DOHH2 (cell line): ENCODE measurements around the gene PNMA3.
"Not testable (repeated sequence)": the region's sequence is repeated elsewhere in the genome, so short reads cannot be mapped to it uniquely, and the experiment has no call there.

Experiments used
- H3F3A ChIP-seq: fragments of 200-600 bp; sonication (generic), shearing (Covaris generic); 2 replicates; pipeline ENCODE4 v1.6.0; 2016; ENCODE audit warnings: antibody characterized with exemption, mild to moderate bottlenecking; ENCODE audit not compliant: control insufficient read depth, insufficient read depth
- H3K27ac ChIP-seq: fragments of 200-600 bp; sonication (generic); 2 replicates; pipeline ENCODE4 v1.5.1; 2014; ENCODE audit warnings: low read depth, mild to moderate bottlenecking, low read length, moderate library complexity
- H3K27me3 ChIP-seq: fragments of 200-600 bp; sonication (generic); 2 replicates; pipeline ENCODE4 v1.6.1; 2014; ENCODE audit warnings: mild to moderate bottlenecking, low read length, mixed read lengths; ENCODE audit not compliant: control insufficient read depth
- H3K36me3 ChIP-seq: fragments of 200-600 bp; sonication (generic); 2 replicates; pipeline ENCODE4 v1.6.1; 2014; ENCODE audit warnings: mild to moderate bottlenecking, low read length, moderate library complexity, mixed read lengths; ENCODE audit not compliant: control insufficient read depth
- H3K4me1 ChIP-seq: fragments of 200-600 bp; sonication (generic); 2 replicates; pipeline ENCODE4 v1.6.1; 2014; ENCODE audit warnings: mild to moderate bottlenecking, low read length, mixed read lengths; ENCODE audit not compliant: control insufficient read depth
- H3K4me2 ChIP-seq: fragments of 200-600 bp; sonication (generic); 2 replicates; pipeline ENCODE4 v1.6.0; 2014; ENCODE audit warnings: mild to moderate bottlenecking, low read length, moderate library complexity
- H3K4me3 ChIP-seq: fragments of 200-600 bp; sonication (generic); 2 replicates; pipeline ENCODE4 v1.5.1; 2014; ENCODE audit warnings: mild to moderate bottlenecking, low read length, mixed read lengths
- H3K79me2 ChIP-seq: fragments of 200-600 bp; sonication (generic); 2 replicates; pipeline ENCODE4 v1.6.1; 2014; ENCODE audit warnings: mild to moderate bottlenecking, low read length, mixed read lengths; ENCODE audit not compliant: control insufficient read depth
- H3K9me2 ChIP-seq: fragments of 200-600 bp; sonication (generic); replicated peaks from 2 replicates; pipeline ENCODE4 v1.6.1; 2014; ENCODE audit warnings: mild to moderate bottlenecking, low read length, mixed read lengths; ENCODE audit not compliant: control insufficient read depth
- H3K9me3 ChIP-seq: fragments of 200-600 bp; sonication (generic); 2 replicates; pipeline ENCODE4 v1.6.1; 2014; ENCODE audit warnings: antibody characterized with exemption, low read length, mixed read lengths; ENCODE audit not compliant: control insufficient read depth, insufficient read depth
- H4K20me1 ChIP-seq: fragments of 200-600 bp; sonication (generic); 2 replicates; pipeline ENCODE4 v1.6.0; 2014; ENCODE audit warnings: low read depth, mild to moderate bottlenecking, antibody characterized with exemption, low read length, moderate library complexity; ENCODE audit not compliant: control insufficient read depth, insufficient read depth
- EZH2phosphoT487 ChIP-seq: fragments of 200-600 bp; sonication (generic); IDR thresholded peaks from 2 replicates; pipeline ENCODE4 v1.6.1; 2017; ENCODE audit warnings: borderline replicate concordance, mild to moderate bottlenecking, antibody characterized with exemption, low read length, moderate library complexity, mixed read lengths
- TF ChIP-seq, protein P1 (sequence below): fragments of 200-600 bp; sonication (generic); IDR thresholded peaks from one replicate; pipeline ENCODE4 v1.5.1; 2014; ENCODE audit warnings: antibody characterized with exemption, mild to moderate bottlenecking, low read depth, low read length; ENCODE audit not compliant: poor library complexity, severe bottlenecking

Gene PNMA3

DNA sequence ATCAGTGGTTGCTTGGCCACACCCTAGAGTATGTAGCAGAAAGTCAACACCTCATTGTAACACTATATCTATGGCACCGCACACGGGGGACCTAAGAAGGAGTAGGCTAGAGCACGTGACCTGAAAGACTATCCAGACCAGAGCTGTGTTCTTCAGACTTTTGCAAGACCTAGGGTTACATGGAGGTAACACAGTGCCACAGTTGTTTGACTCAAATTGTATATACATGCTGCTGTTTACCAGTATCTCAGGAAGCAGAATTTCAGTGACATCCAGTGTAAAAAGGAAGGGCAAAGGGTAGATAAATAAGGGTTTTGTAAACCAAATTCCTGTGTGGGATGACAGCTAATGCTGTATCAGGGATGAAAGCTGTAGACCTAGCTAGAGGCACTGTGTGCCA, 46.1 kb downstream of the PNMA3 start:
- no peaks in the 10 kb centered on the region for H3K79me2 ChIP-seq
- no peaks in the 10 kb centered on the region for H3K9me2 ChIP-seq
- H3K27ac ChIP-seq = no peak overlapping the region
- H3K4me3 ChIP-seq = no peak overlapping the region
- H3K27me3 ChIP-seq = no peaks in the 10 kb centered on the region
- H3K9me3 ChIP-seq = no peaks in the 10 kb centered on the region
- H3K36me3 ChIP-seq = no peaks in the 10 kb centered on the region
- H4K20me1 ChIP-seq = no peaks in the 10 kb centered on the region
- TF ChIP-seq, protein P1, sequence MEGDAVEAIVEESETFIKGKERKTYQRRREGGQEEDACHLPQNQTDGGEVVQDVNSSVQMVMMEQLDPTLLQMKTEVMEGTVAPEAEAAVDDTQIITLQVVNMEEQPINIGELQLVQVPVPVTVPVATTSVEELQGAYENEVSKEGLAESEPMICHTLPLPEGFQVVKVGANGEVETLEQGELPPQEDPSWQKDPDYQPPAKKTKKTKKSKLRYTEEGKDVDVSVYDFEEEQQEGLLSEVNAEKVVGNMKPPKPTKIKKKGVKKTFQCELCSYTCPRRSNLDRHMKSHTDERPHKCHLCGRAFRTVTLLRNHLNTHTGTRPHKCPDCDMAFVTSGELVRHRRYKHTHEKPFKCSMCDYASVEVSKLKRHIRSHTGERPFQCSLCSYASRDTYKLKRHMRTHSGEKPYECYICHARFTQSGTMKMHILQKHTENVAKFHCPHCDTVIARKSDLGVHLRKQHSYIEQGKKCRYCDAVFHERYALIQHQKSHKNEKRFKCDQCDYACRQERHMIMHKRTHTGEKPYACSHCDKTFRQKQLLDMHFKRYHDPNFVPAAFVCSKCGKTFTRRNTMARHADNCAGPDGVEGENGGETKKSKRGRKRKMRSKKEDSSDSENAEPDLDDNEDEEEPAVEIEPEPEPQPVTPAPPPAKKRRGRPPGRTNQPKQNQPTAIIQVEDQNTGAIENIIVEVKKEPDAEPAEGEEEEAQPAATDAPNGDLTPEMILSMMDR = no peak
- no peak for TF ChIP-seq EZH2phosphoT487
- no peak overlapping the region for H3K4me2 ChIP-seq
- no peaks in the 10 kb centered on the region for H3F3A ChIP-seq
- H3K4me1 ChIP-seq = peaks cover 8% of the 10 kb centered on the region

- not testable (repeated sequence) for H3K9me3 ChIP-seq, H3K4me1 ChIP-seq, H3F3A ChIP-seq, H3K4me2 ChIP-seq, H3K27me3 ChIP-seq, H3K4me3 ChIP-seq, H3K36me3 ChIP-seq, H3K79me2 ChIP-seq, H3K27ac ChIP-seq, H4K20me1 ChIP-seq, H3K9me2 ChIP-seq
Measured at GRCh38 chrX:153104959-153105358, 48.7 kb downstream of the PNMA3 start.

- not testable (repeated sequence) for H3F3A ChIP-seq, H3K4me3 ChIP-seq, H3K4me1 ChIP-seq, H4K20me1 ChIP-seq, H3K27me3 ChIP-seq, H3K9me2 ChIP-seq, H3K79me2 ChIP-seq, H3K36me3 ChIP-seq, H3K9me3 ChIP-seq
- peak overlapping the region; percentile 37 for H3K4me2 ChIP-seq
- H3K27ac ChIP-seq = 0 out of 2 replicates have a peak overlapping the region, but pooled peaks have one; percentile 26
Measured at GRCh38 chrX:153106092-153106801, 50.0 kb downstream of the PNMA3 start.
